Spleen (tissue), 7 donors: ENCODE results near the gene TTC24.

Experiments
- POLR2A ChIP-seq, 3 donors: fragments of 450-650 bp; IDR thresholded peaks; one replicate each; pipeline ENCODE4 v1.5.1; 2017; ENCODE audit warnings: antibody characterized with exemption in 3 of 3, mild to moderate bottlenecking in 1 of 3
- POLR2AphosphoS5 ChIP-seq, 3 donors: sonication (generic); formaldehyde crosslinking; IDR thresholded peaks; one replicate each; pipeline ENCODE4 v1.5.1; 2017; ENCODE audit warnings: antibody characterized with exemption in 3 of 3
- TF ChIP-seq, protein P1 (sequence below), 11 experiments: fragments of 200-600 bp in 7 of 11; fragments of 450-650 bp in 4 of 11; sonication (generic) in 4 of 11; IDR thresholded peaks in 8 of 11; conservative IDR thresholded peaks in 3 of 11; 1 replicate in 7 of 11; 2 replicates in 4 of 11; pipeline versions ENCODE4 v1.4.0 to v1.8.0; 2016 to 2021; ENCODE audit warnings: antibody characterized with exemption in 11 of 11, inconsistent platforms in 4 of 11, mild to moderate bottlenecking in 1 of 11
- donor health status: DM: no; HTN: no; CAD: no; lungs with moderate emphysema.
- donor health status: DM: no; HTN: no; CAD: no.
- donor health status: DM: no; HTN: no; CAD: no.

DNA sequence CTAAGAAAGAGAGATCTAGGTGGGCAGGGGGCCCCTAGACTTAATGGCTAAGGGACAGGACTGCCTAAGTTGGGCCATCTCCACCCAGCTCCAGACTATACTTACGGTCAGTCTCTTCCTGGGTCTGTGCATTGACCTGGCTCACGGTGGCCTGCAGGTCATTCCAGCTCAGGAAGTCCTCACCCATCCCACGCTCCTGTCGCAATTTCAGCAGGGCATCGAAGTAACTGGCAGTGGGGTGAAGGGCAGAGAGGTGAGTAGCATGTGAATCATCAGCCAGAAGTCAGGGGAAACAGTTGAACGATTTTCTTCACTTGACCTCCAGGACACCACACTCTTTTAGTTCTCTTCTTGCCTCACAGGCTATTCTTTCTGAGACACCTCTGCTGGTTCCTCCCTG, 27.7 kb upstream of the TTC24 start:
- TF ChIP-seq POLR2AphosphoS5 (IDR thresholded peaks at IDR 0.05): no peak
- TF ChIP-seq, protein P1, sequence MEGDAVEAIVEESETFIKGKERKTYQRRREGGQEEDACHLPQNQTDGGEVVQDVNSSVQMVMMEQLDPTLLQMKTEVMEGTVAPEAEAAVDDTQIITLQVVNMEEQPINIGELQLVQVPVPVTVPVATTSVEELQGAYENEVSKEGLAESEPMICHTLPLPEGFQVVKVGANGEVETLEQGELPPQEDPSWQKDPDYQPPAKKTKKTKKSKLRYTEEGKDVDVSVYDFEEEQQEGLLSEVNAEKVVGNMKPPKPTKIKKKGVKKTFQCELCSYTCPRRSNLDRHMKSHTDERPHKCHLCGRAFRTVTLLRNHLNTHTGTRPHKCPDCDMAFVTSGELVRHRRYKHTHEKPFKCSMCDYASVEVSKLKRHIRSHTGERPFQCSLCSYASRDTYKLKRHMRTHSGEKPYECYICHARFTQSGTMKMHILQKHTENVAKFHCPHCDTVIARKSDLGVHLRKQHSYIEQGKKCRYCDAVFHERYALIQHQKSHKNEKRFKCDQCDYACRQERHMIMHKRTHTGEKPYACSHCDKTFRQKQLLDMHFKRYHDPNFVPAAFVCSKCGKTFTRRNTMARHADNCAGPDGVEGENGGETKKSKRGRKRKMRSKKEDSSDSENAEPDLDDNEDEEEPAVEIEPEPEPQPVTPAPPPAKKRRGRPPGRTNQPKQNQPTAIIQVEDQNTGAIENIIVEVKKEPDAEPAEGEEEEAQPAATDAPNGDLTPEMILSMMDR (IDR thresholded peaks at IDR 0.05 in 8 of 11, conservative IDR thresholded peaks at IDR 0.05 in 3 of 11): no peak
- no peak for TF ChIP-seq POLR2A (IDR thresholded peaks at IDR 0.05)
